NCI-H748 treated with DMSO at 0.1 percent for 48 hours (cell line): Measurements from ENCODE around the gene ZMIZ1.

Experiments used
- DNase-seq: peaks from one replicate; lab custom pipeline; 2025; lab: John Stamatoyannopoulos, UW

The ZMIZ1 gene

DNA sequence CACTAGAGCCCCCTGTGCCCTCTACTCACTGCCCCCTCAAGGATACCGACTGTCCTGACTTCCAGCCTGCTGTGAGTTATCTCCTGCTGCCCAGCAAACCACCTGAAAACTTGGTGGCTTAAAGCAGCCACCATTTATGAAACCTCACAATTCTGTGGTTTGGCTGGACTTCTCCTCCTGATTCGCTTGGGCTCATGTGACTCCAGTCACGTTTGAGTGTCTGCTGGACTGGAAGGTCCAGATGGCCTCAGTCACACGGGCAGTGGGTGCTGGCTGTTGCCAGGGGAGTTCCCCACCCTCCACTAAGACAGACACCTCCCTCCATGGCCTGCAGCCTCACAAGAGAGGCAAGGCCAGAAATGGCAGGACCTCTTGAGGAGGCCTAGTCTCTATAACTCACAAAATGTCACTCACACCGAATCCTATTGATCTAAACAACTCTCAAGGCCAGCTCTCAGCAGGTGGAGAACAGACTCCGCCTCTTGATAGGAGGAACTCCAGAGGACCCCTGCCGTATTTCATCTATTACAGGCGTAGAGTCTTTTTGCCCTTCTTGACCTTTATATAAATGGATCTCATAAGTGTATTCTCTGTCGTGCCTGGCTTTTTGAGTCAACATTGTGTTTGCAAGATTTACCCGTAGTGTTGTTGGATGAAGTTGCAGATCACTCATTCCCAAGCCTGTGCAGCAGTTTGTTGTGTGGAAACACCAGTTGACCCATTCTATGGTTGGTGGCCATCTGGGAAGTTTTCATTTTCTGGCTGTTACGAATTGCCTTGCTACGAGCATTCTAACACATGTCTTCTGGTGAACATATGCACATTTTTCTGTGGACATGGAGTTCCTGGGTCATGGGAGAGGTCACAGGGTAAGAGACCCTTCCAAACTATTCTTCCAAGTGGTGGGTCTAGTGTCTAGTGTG lies 48.3 kb downstream of the ZMIZ1 start:
- DNase-seq = no peak

DNA sequence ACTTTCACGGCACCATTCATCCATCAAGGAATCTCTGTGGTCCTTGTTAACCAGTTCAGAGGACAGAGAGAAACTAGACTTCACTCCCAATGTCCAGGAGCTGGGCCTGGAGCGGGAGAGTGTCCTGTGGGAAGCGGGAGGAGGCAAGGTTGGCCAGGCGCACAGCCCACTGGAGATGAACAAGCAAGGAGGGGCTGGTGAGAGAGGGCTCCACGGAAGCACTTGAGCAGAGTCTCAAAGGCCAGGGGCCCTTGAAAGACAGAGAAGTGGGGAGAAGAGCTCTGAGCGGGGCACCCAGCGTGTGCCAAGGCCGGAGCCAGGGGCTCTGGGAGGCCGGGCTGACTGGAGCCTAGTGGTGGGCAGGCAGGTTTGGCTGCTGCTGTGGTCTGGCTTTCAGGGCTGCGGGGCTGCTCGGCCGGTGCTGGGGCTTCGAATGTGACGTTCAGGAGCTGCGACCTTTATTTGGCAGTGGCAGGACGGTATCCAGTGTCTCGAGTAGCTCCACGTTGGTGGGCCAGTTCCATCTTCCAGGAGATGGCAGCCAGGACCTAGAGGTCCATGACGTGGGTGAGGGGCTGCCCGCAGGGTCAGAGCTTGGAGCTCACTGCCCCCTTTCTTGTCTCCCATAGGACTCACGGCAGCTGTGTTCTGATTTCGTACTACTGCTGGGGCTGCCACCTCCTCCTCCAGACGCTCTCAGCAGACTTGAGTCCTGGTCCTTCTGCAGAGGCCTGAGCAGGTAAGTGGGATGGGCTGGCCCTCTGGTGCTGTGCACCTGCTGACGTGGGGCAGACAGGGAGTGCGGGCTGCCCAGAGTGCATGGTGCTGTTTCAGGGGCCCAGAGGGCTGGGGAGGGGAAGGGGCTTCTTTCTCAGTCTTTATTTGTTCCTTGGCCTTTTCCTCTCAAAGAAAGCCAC lies 49.8 kb downstream of the ZMIZ1 start:
- DNase-seq = no peak

- DNase-seq = no peak
Observed at GRCh38 chr10:79119306-79119705, 50.5 kb downstream of the ZMIZ1 start.

- no peak for DNase-seq
Observed at GRCh38 chr10:79123547-79123963, 54.8 kb downstream of the ZMIZ1 start.

DNA sequence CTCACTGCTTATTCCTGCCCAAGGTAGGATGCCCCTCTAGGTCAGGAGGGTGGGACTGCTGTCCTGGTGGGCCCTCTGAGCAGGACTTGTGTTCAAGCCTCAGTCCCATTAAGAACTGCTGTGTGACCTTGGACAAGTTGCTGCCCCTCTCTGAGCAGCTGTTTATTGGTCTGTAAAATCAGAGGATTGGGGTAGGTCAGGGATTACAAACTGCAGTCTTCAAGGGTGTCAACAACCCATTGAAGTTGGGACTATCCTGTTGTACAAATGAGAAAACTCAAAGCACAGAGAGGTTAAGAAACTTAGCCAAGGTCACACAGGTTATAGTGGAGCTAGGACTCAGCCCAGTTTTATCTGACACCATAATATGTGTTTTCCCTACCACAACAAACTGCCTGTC lies 55.3 kb downstream of the ZMIZ1 start:
- no peak for DNase-seq

GRCh38 chr10:79125092-79125491 lies 56.3 kb downstream of the ZMIZ1 start:
- DNase-seq = no peak

DNA sequence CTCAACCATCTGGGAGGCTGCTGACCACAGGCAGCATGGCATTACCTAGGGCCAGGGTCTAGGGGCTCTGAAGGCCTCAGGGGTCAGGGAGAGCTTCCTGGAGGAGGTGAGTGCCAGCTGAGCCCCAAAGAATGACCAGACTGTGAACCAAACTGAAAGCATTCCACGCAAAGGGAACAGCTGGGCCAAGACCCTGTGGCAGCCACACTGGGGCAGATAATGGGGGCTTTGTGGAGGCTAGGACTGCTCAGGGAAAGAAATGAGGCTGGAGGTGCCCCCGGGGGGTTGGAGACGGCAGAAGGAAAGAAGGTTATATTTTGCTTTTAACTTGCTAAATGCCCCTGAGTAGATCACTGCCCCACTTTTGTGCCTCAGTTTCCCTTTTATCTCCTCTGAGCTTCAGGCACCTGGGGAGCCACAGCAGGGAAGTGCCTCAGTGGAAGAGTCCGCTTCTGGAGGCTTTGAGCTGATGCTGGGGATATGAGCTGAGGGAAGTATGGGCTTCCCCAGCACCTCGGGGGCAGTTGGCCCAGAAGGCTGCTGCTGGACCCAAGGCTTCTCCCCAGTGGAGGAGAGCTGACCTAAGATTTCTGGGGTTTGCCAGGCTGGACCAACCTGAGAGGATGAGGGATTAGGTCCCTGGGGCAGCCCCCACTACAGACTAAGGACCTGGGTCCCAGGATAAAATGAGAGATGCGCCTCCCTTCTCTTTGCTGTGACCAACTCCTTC lies 57.8 kb downstream of the ZMIZ1 start:
- no peak for DNase-seq

- DNase-seq = no peak
Observed at GRCh38 chr10:79127151-79127961, 58.6 kb downstream of the ZMIZ1 start.

DNA sequence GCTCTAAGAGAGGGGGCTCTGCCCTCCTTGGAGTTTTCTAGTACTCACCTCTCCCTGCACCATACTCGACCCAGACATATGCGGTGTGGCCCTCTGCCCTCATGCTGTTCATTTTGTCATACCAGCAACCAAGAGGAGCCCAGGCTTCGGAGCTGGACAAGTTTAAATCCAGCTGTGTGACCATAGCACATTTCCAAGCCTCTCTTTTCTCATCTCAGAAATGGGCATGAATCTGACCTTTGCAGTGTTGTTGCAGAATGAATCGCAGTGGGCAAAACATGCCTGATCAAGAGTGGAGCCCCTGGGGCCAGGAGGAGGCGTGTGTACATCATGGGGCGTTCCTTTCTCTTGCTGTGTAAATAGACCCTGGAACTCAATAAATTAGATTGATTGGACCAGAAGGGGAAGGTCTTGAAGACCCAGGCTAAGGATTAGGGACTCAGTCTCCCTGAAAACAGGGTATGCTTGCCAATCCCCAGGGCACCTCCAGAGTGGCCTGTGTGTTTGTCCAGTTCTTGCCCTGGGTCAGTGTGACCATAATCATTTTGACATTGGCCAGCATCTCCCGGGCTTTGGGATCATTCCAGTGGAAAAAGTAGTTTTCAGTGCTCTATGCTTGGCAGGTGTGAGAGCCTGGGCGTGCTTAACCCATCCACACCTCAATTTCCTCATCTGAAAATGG lies 59.6 kb downstream of the ZMIZ1 start:
- DNase-seq = no peak

DNA sequence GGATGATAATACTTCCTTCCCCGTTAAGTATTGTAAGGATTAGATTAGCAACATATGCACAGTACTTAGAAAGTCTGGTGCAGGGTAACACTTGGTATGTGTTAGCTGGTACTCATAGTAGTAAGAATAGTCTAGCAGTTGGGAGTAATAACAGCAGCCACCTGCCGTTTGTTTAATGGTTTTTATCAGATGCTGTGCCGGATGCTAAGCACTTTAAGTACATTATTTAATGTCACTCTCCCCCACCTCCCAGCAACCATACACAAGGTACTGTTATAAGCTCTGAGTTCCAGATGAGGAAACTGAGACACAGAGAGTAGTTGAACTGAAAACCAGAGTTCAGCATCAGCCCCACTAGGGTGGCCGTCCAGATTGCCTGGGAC lies 60.1 kb downstream of the ZMIZ1 start:
- no peak for DNase-seq

GRCh38 chr10:79129361-79129997 lies 60.7 kb downstream of the ZMIZ1 start:
- no peak for DNase-seq

DNA sequence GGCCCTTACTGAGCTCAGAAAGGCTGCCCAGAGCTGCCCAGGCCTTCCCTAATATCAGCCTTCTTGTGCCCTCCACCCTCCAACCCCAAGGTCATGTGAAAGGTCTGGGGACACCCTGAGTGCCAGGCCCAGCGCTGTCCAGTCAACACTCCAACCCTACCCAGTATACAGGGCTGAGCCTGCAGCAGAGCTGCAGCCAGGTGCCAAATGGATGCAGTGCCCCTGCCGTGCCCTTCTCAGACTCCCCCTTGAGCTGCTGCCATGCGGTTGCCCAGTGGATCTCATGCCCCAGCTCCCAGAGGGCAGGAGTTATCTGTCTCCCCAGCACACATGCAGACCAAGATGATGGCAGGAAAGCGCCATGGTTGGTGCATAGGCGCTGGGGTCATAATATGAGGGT lies 61.5 kb downstream of the ZMIZ1 start:
- no peak for DNase-seq

DNA sequence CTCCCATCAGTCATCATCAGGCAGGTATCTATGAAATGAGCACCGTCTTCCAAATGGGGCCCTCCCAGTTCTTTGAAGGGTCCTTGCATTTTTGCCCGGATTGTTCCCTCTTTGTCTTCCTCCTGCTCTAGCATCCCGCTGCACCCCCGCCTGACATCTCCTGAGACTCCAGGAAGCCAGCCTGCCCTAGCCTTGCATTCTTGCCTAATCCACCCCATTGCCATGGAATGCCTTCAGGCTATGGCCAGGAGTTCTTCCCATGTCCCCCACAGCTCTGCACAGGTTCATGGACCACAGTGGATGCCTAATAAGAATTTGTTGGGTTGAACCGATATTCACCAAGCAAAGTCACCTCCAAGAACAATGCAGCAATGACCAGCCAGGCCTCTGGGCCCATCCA lies 62.1 kb downstream of the ZMIZ1 start:
- no peak for DNase-seq

DNA sequence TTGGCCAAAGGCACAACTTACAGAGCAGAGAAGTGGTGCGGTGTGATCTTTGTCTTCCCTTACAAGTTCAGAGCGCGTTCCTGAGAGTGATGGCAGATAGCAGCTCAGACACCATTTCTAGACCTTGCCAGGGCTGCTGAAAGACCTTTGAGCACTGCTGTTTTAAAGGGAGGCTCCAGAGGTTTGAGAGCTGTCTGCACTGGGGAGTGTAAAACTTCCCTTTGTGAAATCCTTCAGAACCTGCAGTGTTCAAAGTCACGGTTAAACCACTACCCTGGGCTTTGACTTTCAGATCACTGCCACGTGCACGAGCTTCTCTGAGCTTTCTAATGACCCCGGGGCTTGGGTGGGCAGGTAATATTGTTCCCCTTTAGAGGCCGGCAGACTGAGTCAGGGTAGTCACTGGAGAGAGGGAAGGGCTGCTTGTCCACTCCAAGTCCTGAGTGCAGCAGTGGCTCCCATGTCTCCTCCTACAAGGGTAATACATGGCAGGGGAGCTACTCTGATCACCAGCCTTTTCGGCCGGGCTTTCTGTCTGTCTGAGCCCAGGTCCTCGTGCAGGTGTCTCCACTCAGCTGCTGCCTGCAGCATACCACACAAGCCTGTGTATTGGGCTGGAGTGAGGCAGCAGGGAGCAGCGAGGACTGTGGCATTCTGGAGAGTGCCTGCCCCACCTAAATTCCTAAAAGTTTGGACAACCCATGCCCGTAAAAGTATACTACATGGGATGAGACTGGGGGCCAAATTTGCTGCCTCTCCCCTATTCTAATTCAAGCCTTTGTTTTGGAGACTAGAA lies 63.3 kb downstream of the ZMIZ1 start:
- DNase-seq = no peak

DNA sequence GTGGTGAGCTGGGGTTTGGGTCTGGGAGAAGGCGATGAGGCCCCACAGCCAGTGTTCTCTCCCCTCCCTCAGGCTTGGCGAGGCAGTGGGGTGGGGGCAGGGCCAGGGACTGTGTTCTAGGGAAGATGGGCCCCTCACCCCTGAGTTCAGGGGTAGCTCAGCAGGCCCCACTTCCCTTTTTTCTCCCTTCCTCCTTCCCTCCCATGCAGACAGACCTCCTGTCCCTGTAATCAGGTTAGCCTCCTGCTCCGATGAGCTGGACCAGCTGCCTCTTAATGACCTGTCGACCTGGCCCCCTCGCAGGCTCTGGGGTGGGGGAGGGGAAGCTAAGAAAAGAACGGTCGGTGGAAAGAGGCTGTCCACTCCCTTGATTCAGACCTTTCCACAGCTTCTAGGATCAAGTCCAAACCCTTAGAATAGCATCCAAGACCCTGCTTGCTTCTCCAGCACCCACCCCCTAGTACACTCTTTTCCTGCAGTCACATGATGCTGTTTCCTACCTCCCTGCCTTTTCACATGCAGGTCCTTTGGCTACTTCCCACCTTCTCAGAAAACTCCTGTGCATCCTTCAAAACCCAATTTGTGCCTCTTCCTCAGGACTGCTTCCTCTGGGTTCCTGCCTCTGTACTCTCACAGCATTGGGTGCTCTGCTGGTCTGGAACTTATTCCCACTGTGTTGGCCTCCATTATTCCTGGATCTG lies 64.1 kb downstream of the ZMIZ1 start:
- DNase-seq = no peak

DNA sequence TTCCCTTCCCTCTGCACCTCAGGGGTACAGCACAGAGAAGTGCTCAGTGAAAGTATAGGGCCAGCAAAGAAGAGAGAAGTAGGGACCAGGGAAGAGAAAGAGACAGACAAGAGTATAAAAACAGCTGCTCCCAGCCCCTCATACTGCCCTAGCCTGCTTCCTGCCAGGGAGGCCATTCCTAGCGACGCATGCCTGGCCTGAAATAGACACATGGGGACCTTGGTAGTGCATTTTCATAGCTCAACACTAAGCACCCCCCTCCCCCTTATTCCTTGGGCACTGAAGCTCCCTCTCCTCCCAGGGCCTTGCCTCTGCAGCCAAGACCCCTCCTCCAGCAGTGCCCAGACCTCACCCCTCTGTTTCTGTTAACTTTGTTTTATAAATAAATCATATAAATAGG lies 64.7 kb downstream of the ZMIZ1 start:
- DNase-seq = no peak

DNA sequence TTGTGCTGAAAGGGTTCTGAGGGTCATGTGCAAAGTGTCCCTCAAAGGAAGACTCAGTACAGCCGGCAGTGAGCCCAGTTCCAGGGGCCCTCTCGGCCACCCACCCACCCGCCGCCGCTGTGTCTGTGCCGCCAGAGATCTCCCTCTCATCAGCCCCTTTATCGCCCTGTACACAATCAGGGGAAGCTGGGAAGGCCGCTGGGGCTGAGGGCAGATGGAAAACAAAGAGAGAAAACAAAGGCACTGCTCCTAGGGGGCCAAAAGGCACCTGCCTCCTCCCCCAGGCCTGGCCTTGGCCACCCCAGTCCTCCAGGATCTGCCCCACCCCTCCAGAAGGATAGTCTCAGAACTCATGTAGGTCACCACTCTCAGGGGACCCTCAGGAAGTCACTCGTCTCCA lies 67.0 kb downstream of the ZMIZ1 start:
- no peak for DNase-seq

GRCh38 chr10:79136236-79137005 lies 67.7 kb downstream of the ZMIZ1 start:
- DNase-seq = no peak
